G401.6 (cell line): ENCODE results near the gene CREB3L2.

Experiments
- FAIRE-seq: peaks from 2 replicates; lab custom pipeline; 2012; peaks lifted over from hg19 to GRCh38; lab: Jason Lieb, UNC

CREB3L2 gene

GRCh38 chr7:137951700-137952425, 50.0 kb downstream of the CREB3L2 start:
- no peak for FAIRE-seq

DNA sequence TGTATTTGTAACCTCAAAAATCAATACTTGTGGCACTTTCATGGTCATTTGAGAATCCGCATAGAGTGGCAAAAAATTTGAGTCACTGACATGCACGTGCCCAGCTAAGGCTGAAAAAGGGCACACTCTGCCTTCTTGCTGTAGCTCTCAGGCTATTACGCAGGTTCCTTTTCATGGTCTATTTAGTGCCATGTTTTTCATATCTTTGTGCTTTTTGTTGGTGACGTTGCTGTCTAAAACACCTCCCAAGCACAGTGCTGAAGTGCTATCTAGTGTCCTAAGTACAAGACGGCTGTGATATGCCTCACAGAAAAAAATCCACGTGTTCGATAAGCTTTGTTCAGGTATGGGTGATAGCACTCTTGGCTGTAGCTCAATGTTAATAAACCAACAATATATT, 50.9 kb downstream of the CREB3L2 start:
- no peak for FAIRE-seq

GRCh38 chr7:137950263-137950621, 51.6 kb downstream of the CREB3L2 start:
- FAIRE-seq: no peak

DNA sequence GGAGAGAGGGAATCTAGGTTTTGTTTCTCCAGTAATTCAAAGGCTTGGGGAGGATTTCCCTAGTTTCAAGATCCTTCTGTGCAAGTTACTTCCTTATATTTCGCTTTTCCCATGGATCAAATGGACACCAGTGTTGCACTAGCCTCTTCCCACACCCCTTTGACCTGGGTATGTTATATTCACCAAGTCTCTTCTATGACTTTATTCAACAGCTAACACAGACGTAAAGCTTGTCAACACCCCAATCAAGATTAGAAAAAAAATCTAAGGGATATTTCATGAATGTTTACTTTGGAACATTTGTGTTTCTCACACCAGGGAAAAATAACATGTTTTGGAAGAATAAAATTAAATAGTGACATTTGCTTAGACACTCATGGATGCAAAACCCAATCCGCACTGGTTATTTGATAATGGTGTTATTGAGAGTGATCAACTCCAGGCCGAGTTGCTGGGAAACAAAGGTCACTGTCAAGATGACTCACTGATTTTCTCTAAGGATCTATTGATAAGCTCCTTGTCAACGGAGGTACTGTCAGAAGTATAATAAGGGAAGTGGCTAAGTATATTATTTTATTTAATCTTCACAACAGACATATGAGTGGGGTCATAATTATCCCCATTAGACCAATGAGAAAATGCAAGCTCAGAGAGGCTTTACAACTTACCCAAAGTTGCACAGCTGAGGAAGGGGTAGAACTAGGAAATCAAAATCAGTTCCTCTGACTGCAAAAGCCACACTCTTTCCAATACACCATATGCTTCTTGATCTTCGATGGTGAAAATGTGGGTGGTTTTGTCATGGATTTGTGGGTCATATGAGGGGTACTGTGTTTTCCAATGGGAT, 52.2 kb downstream of the CREB3L2 start:
- FAIRE-seq: no peak

DNA sequence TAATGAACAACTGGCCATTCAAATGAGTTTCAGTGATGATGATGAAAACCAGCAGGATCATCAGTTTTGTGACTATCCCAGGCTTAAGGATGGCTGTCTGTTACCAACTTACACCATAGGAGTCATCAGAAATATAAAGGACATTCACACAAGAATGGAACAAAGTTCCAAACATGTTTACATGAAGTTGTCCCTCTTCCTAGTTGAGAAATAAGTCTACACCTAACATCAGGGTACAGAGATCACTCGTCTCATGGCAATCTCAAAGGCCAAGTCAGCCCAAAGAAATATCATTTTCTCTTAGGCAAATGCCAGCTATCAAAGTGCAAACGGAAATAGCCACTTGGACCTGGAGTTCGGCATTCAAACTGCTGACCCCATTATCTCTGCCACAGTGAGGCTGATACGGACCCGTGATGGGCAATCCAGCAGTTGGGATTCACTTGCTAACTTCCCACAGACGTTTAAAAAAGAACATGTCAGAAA, 53.0 kb downstream of the CREB3L2 start:
- FAIRE-seq: no peak

DNA sequence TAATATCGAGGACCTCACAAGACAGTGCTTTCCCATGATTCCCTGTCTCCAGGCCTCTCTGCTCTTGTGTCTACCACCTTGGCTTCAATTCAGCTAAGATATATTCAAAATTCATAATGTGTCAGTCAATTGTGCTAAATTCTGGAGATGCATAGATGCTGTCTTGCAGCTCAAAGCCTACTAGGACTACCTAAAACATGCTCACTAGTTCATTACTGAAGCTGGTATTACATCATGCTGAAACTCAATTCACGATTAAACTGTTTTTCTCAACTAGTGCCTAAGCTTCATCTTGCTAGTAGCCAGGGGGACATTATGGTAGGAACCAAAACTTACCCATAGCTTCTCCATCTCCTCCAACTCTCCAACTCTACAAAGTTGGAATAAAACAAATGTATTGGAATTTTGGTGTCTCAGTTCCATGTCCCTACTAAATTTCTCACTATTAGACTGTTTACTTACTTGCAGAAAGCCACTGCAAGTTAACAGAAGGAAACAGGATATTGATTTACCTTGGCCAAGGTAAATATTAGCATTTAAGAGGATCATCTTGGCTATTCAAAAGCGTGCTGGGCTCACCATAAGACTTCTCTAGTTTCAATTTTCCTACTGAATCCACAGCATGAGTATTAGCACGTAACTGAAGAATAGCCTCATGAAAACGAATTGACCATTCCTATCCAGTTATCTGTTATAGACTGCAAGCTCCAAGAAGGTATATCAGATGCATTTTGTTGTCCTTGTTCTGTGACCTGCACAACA, 53.6 kb downstream of the CREB3L2 start:
- no peak for FAIRE-seq

DNA sequence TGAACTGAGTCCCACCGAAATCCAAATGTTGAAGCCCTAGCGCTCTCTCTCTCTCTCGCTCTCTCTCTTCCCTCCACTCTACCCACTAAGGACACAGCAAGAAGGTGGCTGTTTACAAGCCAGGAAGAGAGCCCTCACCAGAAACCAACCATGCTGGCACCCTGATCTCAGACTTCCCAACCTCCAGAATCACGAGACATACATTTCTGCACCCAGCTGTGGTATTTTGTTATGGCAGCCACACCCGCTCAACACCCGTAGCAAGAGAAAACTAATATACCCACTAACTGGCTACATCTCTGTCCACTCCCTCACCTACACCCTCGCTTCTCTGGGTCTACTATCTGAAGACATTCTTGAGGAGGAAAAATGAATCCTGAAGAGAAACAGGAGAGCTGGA, 54.8 kb downstream of the CREB3L2 start:
- FAIRE-seq: no peak

DNA sequence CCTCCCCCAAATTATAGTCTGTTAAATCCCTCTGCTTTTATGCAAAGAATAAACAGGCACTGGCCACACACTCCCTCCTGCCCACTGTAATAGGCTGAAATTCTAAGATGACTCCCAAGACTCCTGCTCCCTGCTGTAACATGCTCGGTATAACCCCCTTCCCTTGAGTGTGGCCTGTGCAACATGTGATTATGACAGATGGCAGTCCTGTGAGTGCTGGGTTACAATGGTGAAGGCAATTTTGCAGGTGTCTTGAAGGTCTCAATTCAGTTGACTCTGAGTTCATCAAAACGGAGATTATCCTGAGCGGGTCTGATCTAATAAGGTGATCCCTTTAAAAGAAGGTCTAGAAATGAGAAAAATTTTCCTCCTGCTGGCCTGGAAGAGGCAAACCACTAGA, 55.9 kb downstream of the CREB3L2 start:
- no peak for FAIRE-seq

GRCh38 chr7:137944168-137944567, 57.7 kb downstream of the CREB3L2 start:
- FAIRE-seq: no peak

GRCh38 chr7:137943132-137943551, 58.7 kb downstream of the CREB3L2 start:
- FAIRE-seq: no peak

GRCh38 chr7:137942484-137943115, 59.3 kb downstream of the CREB3L2 start:
- no peak for FAIRE-seq

DNA sequence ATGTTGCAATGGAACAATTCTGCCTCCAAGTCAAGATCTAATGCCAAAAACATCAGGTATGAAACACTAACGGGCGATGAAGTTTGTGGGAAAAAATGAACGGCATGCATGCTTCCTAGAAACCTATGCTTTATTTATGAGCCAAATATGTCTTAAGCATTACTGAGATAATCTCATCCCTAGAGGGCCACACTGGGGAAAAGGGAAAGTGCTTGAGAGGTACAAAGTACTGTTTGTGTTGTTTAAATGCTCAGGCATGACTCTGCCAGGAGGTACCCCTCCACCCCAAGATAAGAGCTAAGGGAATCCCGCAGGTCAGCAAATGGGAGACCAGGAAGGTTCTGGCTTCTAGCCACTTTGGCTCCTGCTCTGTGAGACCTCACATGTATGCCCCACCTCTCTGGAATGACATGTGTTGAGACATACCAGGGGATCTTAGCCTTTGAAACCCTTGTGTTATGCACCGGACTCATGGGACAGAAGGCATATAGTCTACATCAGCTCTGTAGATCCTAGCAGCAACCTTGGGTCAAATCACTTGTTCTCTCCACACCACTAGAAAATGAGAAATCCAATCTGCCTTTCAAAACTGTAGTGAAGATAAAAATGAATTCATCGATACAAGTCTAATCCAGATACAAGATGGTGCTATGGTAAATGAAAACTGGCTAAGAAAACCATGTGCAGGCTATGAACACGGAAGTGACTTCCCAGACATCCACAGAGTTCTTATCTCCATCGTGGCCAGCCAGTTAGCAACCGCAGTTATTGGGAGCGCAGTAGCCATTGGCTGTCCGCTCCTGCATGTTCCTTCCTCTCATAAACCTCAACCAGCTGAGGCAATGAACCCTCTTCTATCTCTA, 61.0 kb downstream of the CREB3L2 start:
- no peak for FAIRE-seq

GRCh38 chr7:137940218-137940617, 61.7 kb downstream of the CREB3L2 start:
- FAIRE-seq: no peak

GRCh38 chr7:137937202-137937560, 64.7 kb downstream of the CREB3L2 start:
- FAIRE-seq: no peak

GRCh38 chr7:137936509-137937201, 65.2 kb downstream of the CREB3L2 start:
- FAIRE-seq: no peak

- FAIRE-seq: no peak
These were observed 65.9 kb downstream of the CREB3L2 start for GRCh38 chr7:137935884-137936508.

DNA sequence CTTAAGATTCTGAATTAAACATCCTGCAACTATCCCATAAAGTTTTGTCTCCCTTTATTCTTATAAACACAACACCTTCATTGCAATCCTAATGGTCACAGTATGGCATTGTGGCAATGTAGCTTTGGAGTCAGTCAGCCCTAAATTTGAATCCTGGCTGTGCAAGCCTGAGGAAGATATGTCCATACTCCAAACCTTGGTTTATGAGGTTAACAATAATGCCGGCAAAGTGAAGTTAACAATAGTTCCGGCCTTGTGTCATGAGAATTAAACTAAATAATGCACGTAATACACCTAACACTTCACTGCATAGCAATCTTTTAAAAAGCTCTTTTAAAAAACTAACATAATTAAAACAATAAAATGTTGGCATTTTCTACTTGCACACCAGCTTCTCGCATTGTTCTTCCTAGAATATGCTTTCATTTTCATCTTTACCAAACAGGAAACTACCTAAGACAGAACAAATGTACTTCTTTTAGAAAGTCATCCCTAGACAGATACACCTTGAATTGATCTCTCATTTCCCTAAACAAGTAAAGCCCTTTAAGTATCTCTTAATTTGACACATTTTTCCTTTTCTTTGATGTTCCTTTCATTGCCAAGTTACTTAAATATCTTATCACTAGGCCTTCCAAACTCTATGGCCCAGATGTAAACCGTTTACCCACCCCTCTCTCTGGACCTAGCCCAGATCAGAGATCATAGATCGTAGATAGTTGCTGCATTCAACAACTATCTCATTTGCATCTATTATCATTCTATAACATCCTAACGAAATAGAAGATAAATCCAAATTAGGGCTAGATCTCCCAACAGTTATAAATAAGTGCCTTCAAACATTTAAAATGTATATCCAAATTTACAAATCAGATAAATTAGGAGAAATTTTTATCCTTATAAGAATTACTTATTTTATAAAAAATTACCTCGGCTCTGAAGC, 66.7 kb downstream of the CREB3L2 start:
- no peak for FAIRE-seq

DNA sequence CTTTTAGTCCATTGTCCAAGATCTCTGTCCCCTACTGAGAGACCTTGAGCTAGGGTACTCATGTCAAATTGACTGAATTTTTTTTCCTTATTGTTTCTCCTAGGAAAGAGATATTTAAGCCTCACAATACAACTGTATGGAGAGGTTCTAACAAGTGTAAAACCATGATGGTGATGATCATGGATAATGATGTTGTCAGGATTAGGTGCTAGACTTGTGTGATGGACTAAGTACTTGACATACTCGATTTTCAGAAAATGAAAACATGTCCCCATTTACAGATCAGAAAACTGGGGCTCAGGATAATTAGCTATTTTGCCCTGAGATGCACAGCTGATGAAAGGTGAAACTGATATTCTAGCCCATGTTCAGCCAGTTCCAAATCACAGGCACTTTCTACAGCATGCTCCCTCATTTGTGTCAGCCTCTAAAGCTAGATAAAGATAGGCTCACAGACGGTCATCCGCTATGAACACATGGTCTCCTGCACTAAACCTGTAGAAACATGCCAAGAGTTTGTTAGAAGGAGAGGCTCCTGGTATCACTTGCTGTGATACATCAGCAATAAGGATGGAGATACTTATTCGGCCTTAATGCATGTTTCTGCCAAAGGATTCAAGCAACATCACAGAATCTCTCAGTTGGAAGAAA, 67.6 kb downstream of the CREB3L2 start:
- no peak for FAIRE-seq
